ENCODE results near the gene CDCP2.
"Not testable (repeated sequence)": the region's sequence is repeated elsewhere in the genome, so short reads cannot be mapped to it uniquely, and the experiment has no call there.

The CDCP2 gene

DNA sequence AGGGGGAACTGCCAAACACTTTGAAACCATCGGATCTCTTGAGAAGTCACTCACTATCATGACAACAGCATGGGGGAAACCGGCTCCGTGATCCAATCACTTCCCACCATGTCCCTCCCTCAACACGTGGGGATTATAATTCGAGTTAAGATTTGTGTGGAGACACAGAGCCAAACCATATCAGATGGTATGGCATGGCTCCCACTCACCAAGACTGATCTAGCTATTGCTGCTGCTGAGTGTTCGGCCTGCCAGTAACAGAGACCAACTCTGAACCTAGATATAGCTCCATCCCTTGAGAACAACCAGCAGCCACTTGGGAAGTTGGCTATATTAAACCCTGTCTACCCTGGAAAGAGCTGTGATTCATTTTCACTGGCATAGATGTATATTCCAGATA is 49.4 kb downstream of the CDCP2 start:
- H3K4me3 ChIP-seq (ENCODE audit: low read depth, low read length), result no peak overlapping the region
- DNase-seq (ENCODE audit: low read depth, low spot score), result no peak
- TF ChIP-seq, protein P1, sequence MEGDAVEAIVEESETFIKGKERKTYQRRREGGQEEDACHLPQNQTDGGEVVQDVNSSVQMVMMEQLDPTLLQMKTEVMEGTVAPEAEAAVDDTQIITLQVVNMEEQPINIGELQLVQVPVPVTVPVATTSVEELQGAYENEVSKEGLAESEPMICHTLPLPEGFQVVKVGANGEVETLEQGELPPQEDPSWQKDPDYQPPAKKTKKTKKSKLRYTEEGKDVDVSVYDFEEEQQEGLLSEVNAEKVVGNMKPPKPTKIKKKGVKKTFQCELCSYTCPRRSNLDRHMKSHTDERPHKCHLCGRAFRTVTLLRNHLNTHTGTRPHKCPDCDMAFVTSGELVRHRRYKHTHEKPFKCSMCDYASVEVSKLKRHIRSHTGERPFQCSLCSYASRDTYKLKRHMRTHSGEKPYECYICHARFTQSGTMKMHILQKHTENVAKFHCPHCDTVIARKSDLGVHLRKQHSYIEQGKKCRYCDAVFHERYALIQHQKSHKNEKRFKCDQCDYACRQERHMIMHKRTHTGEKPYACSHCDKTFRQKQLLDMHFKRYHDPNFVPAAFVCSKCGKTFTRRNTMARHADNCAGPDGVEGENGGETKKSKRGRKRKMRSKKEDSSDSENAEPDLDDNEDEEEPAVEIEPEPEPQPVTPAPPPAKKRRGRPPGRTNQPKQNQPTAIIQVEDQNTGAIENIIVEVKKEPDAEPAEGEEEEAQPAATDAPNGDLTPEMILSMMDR (IDR thresholded peaks at IDR 0.05; ENCODE audit: insufficient read depth, low read length, missing control alignments), result no peak
- POLR2A ChIA-PET, result interaction anchor here (0.6 to 1.3 kb wide), 3 partner anchors 10 to 170 kb away, joined by 3 to 6 read pairs (median 3); no protein-coding TSS in a partner anchor
- CTCF ChIA-PET, result interaction anchor here (1.0 to 1.4 kb wide), 2 partner anchors 15 to 386 kb away, joined by 3 to 5 read pairs; no protein-coding TSS in a partner anchor

DNA sequence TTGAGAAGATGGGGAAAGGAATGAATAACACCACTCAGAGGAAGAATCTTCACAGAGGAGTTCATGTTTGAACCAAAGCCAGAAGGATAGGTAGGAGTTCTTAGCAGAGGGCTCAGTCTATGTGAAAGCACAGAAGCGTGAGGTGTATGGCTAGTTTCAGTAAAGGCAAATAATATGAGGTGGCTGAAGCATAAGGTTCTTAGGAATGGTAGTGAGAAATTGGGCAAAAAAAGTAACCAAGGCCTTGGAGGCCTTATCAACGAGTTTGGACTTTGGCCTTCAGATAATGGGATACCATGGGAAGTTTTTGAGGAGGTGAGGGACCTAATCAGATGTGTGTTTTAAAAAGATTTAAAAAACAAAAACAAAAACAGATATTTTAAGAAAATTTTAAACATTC is 52.3 kb downstream of the CDCP2 start:
- TF ChIP-seq, protein P1 (IDR thresholded peaks at IDR 0.05; ENCODE audit: insufficient read depth, low read length, missing control alignments), result no peak
- DNase-seq (ENCODE audit: low read depth, low spot score), result no peak
- ChIA-PET CTCF (interaction anchor here (1.3 to 1.5 kb wide), 2 partner anchors 31 to 392 kb away, joined by 4 to 5 read pairs; no protein-coding TSS in a partner anchor), POLR2A (no interaction called here)
- H3K4me3 ChIP-seq (ENCODE audit: low read depth, low read length), result no peak overlapping the region

DNA sequence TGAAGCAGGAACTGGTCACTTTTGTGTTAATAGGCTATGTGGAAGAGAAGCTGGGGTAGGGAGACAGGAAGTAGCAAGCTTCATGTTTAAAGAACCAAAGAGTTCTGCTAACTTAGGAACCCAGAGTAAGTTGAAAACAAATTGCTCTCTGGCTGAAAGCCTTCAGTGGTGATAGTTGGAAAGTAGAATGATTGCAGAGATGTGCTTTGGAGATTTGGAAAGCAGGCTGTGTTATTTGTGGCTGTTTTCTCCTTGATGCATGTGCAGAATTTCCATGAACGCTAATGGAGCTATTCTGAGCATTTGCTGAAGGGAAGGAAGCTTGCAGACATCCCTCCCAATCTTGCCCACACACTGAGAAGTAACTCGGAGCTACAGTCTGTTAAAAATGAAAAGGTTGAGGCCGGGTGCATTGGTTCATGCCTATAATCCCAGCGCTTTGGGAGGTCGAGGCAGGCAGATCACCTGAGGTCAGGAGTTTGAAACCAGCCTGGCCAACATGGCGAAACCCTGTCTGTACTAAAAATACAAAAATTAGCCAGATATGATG is 53.7 kb downstream of the CDCP2 start:
- ChIA-PET POLR2A (no interaction called here), CTCF (interaction anchor here (0.8 to 2.3 kb wide), 7 partner anchors 10 to 393 kb away, joined by 3 to 5 read pairs (median 3); no protein-coding TSS in a partner anchor)
- no peak for DNase-seq (ENCODE audit: low read depth, low spot score)
- TF ChIP-seq, protein P1 (IDR thresholded peaks at IDR 0.05; ENCODE audit: insufficient read depth, low read length, missing control alignments), result no peak
- H3K4me3 ChIP-seq (ENCODE audit: low read depth, low read length), result no peak overlapping the region

DNA sequence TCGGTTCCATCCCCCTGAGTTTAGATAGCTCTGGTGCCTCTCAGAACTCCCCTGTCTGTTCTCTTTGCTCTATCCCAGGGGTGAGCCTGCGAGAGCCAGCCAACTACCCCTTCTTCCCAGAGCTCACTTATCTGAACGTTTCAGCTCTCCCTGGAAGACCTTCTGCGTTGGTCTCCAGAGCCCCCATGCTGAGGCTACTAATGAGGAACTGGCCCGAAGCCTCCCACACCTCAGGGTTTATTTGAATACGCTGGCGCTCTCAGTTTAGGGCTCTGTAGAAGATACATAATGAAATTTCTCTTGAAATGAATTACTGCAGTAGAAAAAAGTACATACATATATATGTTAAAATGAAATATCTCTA is 55.9 kb downstream of the CDCP2 start:
- no peak for DNase-seq (ENCODE audit: low read depth, low spot score)
- CTCF ChIA-PET, result interaction anchor here (0.9 to 2.3 kb wide), 3 partner anchors 16 to 237 kb away, joined by 3 to 5 read pairs (median 3); no protein-coding TSS in a partner anchor
- H3K4me3 ChIP-seq (ENCODE audit: low read depth, low read length), result no peak overlapping the region
- POLR2A ChIA-PET, result no interaction called here
- TF ChIP-seq, protein P1 (IDR thresholded peaks at IDR 0.05; ENCODE audit: insufficient read depth, low read length, missing control alignments), result no peak

DNA sequence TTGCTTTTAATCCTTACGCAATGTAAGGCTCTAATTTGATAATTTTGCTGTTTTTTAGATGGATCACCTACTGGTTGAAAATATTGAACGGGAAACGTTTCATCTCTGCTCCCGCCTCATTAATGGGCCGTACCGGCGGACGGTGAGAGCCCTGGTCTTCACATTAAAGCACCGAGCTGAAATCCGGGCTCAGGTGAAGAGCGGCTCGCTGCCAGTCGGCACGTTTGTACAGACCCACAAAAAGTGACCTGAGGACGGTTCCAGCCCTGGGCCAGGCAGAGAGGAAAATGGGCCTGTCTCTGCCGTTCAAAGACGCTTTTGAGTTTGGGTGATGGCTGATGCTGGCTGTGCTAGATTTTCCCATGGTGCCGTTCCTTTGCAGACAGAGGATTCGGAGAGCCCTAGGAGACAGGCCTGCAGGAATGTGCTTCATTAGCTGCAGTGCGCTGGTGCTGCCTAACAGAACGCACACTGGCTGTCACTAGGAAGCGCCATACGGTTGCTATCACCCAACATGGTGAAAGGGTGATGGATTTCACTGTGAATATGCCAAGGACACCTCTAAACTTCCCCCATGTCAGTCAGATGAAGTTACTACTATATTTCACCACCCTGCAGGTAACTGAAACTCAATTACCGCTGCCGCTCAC is 56.4 kb downstream of the CDCP2 start:
- no peak overlapping the region for H3K4me3 ChIP-seq (ENCODE audit: low read depth, low read length)
- DNase-seq (ENCODE audit: low read depth, low spot score), result no peak
- TF ChIP-seq, protein P1 (IDR thresholded peaks at IDR 0.05; ENCODE audit: insufficient read depth, low read length, missing control alignments), result no peak
- CTCF ChIA-PET, result interaction anchor here (1.0 kb wide), 1 partner anchor 25 kb away, joined by 3 read pairs; no protein-coding TSS in a partner anchor
- POLR2A ChIA-PET, result no interaction called here

DNA sequence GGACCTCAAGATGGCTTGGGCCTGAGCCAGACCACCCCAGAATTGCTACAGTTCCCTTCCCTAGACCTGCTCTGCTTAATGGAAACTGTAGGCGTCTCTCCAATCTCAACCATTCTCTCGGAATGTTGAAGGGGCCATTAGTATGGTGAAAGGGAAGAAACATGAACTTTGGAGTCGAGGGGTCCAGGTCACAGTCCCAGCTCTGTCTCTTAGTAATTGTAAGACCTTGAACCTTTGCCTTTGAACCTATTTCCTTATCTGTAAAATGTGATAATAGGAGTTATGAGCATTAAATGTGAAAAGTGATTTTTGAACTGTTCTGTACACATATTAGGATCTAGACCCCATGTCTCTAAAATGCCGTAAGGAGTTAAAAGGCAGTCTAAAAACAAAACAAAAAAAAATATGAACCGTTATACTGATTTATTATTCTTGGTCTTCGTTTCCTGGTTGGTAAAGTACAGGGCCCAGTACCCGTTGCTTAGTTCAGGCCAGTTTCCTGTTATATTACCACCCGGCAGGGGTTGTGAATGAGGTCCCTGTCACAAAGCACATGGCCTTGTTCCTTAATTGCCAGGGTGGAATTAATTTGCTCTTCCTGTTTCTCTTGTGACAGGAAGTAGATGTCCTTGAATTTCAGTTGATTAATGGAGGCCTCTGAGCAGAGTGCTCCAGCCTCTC is 57.1 kb downstream of the CDCP2 start:
- ChIA-PET POLR2A (no interaction called here), CTCF (interaction anchor here (1.0 kb wide), 1 partner anchor 14 kb away, joined by 3 read pairs; no protein-coding TSS in a partner anchor)
- DNase-seq (ENCODE audit: low read depth, low spot score), result no peak
- H3K4me3 ChIP-seq (ENCODE audit: low read depth, low read length), result no peak overlapping the region
- TF ChIP-seq, protein P1 (IDR thresholded peaks at IDR 0.05; ENCODE audit: insufficient read depth, low read length, missing control alignments), result no peak

DNA sequence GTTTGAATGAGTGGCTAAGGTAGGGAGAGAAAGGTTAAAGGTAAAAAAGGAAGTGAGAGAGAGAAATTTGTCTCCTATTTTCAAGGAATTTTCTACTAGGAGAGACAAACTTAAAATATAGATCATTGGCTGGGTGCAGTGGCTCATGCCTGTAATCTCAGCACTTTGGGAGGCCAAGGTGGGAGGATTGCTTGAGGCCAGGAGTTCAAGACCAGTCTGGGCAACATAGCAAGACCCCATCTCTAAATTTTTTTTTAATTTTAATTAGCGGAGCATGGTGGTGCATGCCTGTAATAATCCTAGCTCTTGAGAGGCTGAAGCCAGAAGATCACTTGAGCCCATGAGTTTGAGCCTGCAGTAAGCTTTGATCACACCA is 58.1 kb downstream of the CDCP2 start:
- POLR2A ChIA-PET; DNase-seq (ENCODE audit: low read depth, low spot score); H3K4me3 ChIP-seq (ENCODE audit: low read depth, low read length): not testable (repeated sequence)
- CTCF ChIA-PET, result interaction anchor here (1.0 kb wide), 1 partner anchor 13 kb away, joined by 3 read pairs; no protein-coding TSS in a partner anchor
